ENCODE results near the gene RTL5.

- TF ChIP-seq CTCF (conservative IDR thresholded peaks at IDR 0.05) (no peak), EZH2 (IDR thresholded peaks at IDR 0.05; ENCODE audit: low read depth) (no peak)
Observed at GRCh38 chrX:72108666-72109065, 23.0 kb downstream of the RTL5 start.

All from PC-9 (cell line).